Prostate gland (tissue), 2 donors: ENCODE measurements around the gene ADAM10. TPM values are rescaled to one million over a fixed set of nuclear protein-coding genes. Genes with fewer than 3 reads are reported as not detected.

Experiments used
- DNase-seq: peaks from one replicate; pipeline ENCODE4 v3.0.0-alpha.2; 2019; ENCODE audit warnings: low spot score
- H3K27ac ChIP-seq, 2 donors: fragments of 200-600 bp; sonication (generic); 2 replicates each; pipeline ENCODE4 v1.5.1; 2017 to 2019
- H3K27me3 ChIP-seq: fragments of 200-600 bp; sonication (generic); replicated peaks from 2 replicates; pipeline ENCODE4 v1.5.1; 2019; ENCODE audit not compliant: insufficient read depth
- H3K36me3 ChIP-seq, 2 donors: fragments of 200-600 bp; sonication (generic); 1 replicate in 1 of 2; 2 replicates in 1 of 2; pipeline versions ENCODE4 v1.5.1 to v1.8.1; 2017 to 2019
- H3K4me1 ChIP-seq: fragments of 200-600 bp; sonication (generic); replicated peaks from 2 replicates; pipeline ENCODE4 v1.5.1; 2019
- H3K4me3 ChIP-seq, 2 donors: fragments of 200-600 bp; sonication (generic); 2 replicates each; pipeline ENCODE4 v1.5.1; 2017 to 2019
- H3K9me3 ChIP-seq: fragments of 200-600 bp; sonication (generic); 2 replicates; pipeline ENCODE4 v1.5.1; 2017
- POLR2A ChIP-seq: fragments of 450-650 bp; IDR thresholded peaks from one replicate; pipeline ENCODE4 v1.6.1; 2016; ENCODE audit warnings: antibody characterized with exemption, mild to moderate bottlenecking
- POLR2AphosphoS5 ChIP-seq: sonication (generic); formaldehyde crosslinking; IDR thresholded peaks from one replicate; pipeline ENCODE4 v1.6.1; 2017; ENCODE audit warnings: antibody characterized with exemption
- WGBS: methylation state at CpG from one replicate; pipeline ENCODE4 v1.1.5; 2018; 5-methylcytosine and 5-hydroxymethylcytosine counted together
- intact Hi-C: fragments of 100-400 bp; cut with DNase I; formaldehyde crosslinking; loops from one replicate; pipeline ENCODE4 v1.14.2; 2022
- total RNA-seq, 2 donors: library from RNA; depleted of rRNA; stranded (reverse); fragments of >200 nt; gene quantifications; one replicate each; pipeline ENCODE4 v1.1.0, GENCODE V29; 2016
- TF ChIP-seq, protein P1 (sequence below), 4 experiments: fragments of 200-600 bp in 2 of 4; fragments of 450-650 bp in 2 of 4; sonication (generic) in 2 of 4; IDR thresholded peaks; 1 replicate in 3 of 4; 2 replicates in 1 of 4; pipeline ENCODE4 v1.5.1; 2016 to 2019; ENCODE audit warnings: antibody characterized with exemption in 4 of 4, mild to moderate bottlenecking in 2 of 4, moderate library complexity in 2 of 4

The ADAM10 gene
- total RNA-seq, 2 donors from 2014 or later: 74.4 to 95.0 TPM

DNA sequence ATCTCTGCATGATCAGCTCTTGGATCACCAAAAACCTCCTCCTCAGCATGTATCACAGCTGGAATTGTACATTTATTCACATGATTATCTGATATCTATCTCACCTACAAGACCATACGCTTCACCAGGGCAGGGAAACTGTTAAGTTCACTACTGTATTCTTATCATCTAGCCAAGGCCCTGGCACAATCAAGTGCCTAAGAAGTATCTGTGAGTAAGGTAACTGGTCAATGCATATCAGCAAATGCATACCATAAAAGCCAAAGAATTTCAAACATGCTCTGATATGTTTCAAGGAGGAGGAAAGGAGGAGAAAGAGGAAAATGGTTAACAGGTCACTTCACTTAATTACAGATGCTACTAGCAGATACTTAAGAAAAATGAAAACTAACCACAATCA lies 159.3 kb downstream of the ADAM10 start:
- H3K4me3 ChIP-seq: no peak overlapping the region
- no peaks in the 10 kb centered on the region for H3K4me1 ChIP-seq
- TF ChIP-seq POLR2AphosphoS5 (no peak), POLR2A (no peak)
- TF ChIP-seq, protein P1, sequence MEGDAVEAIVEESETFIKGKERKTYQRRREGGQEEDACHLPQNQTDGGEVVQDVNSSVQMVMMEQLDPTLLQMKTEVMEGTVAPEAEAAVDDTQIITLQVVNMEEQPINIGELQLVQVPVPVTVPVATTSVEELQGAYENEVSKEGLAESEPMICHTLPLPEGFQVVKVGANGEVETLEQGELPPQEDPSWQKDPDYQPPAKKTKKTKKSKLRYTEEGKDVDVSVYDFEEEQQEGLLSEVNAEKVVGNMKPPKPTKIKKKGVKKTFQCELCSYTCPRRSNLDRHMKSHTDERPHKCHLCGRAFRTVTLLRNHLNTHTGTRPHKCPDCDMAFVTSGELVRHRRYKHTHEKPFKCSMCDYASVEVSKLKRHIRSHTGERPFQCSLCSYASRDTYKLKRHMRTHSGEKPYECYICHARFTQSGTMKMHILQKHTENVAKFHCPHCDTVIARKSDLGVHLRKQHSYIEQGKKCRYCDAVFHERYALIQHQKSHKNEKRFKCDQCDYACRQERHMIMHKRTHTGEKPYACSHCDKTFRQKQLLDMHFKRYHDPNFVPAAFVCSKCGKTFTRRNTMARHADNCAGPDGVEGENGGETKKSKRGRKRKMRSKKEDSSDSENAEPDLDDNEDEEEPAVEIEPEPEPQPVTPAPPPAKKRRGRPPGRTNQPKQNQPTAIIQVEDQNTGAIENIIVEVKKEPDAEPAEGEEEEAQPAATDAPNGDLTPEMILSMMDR (IDR thresholded peaks at IDR 0.05): no peak
- no peaks in the 10 kb centered on the region for H3K36me3 ChIP-seq
- intact Hi-C loops: no loop called here
- no peak overlapping the region for H3K27ac ChIP-seq
- no peak for DNase-seq
- WGBS: 100% methylated on average over 1 of the region's 1 CpG
- no peaks in the 10 kb centered on the region for H3K9me3 ChIP-seq
- H3K27me3 ChIP-seq: no peaks in the 10 kb centered on the region

DNA sequence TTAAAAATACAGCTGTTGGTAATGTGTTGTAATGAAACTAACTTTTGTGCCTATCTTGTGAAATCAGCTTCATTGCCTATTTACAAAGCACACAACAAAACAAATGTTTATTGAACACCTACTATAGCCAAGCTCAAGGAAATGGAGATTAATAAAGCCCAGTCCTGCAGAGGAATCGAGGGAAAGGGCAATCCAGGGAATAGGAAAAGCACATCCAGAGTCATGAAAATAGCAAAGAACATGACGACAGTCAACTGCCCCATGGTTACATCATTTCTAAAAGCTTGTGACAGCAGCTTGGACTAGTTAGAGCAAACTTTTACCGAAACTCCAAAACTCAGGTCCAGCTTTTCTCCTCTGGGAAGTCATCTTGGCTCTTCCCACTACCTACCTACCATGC lies 160.5 kb downstream of the ADAM10 start:
- TF ChIP-seq POLR2A: no peak
- no peak for TF ChIP-seq POLR2AphosphoS5
- TF ChIP-seq, protein P1 (IDR thresholded peaks at IDR 0.05): no peak
- intact Hi-C loops: no loop called here
- Histone ChIP-seq H3K4me1 (no peaks in the 10 kb centered on the region), H3K27me3 (no peaks in the 10 kb centered on the region), H3K27ac (no peak overlapping the region), H3K4me3 (no peak overlapping the region), H3K36me3 (no peaks in the 10 kb centered on the region), H3K9me3 (no peaks in the 10 kb centered on the region)
- 87% methylated on average over 3 of the region's 3 CpGs for WGBS
- DNase-seq: no peak

DNA sequence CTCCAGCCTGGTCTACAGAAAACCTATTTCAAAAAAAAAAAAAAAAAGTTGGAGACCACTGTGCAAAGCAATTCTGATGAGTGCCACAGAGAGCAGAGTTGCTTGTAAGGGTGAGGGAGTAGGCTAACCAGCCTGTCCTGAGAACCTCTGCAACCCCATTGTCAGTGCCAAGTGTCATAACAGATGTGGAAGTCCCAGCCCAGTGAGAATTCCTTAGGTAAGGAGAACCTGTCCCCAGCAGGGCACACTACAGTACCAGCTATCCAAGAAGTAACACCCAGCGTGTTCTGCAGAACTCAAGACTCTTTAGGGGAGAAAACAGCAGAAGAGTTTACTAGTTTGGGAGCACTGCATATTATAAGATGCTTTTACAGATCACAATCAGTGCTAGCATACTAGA lies 161.4 kb downstream of the ADAM10 start:
- Histone ChIP-seq H3K4me3 (no peak overlapping the region), H3K27ac (no peak overlapping the region), H3K9me3 (no peaks in the 10 kb centered on the region), H3K4me1 (no peaks in the 10 kb centered on the region), H3K36me3 (no peaks in the 10 kb centered on the region), H3K27me3 (no peaks in the 10 kb centered on the region)
- intact Hi-C loops: no loop called here
- no peak for DNase-seq
- WGBS: 52% methylated on average over 1 of the region's 1 CpG
- TF ChIP-seq POLR2A: no peak
- TF ChIP-seq, protein P1 (IDR thresholded peaks at IDR 0.05): no peak
- no peak for TF ChIP-seq POLR2AphosphoS5

DNA sequence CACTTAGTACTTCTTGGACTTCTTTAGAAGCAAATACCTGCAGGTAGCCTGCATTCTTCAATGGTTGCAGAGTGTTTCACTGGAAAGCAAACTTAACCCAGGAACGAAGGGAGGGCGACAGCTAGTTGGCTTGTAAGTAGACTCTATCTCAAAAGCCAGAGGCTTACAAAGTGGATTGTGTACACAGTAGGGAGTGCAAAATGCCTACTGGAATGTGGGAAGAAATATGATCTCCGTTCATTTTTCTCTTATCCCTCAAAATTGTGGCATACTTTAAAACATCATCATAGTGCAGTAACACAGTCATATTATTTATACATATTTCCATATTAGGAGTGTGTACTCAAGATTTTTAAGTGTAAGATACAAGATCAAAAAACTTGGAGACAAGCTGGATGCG lies 162.0 kb downstream of the ADAM10 start:
- Histone ChIP-seq H3K27ac (no peak overlapping the region), H3K4me1 (no peaks in the 10 kb centered on the region), H3K4me3 (no peak overlapping the region), H3K36me3 (no peaks in the 10 kb centered on the region), H3K27me3 (no peaks in the 10 kb centered on the region), H3K9me3 (no peaks in the 10 kb centered on the region)
- TF ChIP-seq POLR2A: no peak
- TF ChIP-seq, protein P1 (IDR thresholded peaks at IDR 0.05): no peak
- TF ChIP-seq POLR2AphosphoS5: no peak
- 83% methylated on average over 4 of the region's 4 CpGs for WGBS
- DNase-seq: no peak
- intact Hi-C loops: no loop called here

DNA sequence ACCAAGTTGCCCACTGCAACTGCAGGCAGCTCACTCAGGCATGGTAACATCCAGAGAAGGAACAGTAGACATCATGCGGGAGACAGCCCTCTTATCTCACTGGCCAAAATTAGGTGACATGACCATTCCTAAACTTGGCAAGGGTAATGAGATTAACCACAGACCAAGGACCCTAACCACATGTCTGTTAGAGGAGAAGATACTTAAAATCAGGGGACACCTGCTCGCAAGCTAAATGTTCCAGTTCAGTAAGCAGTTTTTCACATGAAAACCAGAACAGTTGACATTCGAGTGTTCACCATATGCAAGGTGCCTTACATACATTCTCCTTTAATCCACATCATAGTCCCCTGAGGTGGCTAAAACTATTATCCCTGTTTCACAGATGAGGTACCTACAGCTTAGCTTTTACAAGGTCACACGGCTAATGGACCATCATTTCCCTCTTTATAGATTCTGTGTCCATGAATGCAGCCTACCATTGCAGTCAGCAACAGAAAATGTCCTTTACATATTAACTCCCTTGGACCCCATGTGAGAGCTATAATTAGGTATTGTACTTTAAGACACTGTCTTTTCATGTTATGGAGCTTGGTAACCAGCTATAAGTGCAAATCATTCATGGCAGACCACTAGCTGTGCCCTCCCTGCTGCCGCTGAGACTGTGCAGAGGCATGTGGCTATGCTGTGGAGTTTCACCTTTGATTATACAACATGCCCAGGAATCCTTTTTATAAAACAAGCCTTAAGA lies 163.6 kb downstream of the ADAM10 start:
- Histone ChIP-seq H3K4me3 (no peak overlapping the region), H3K9me3 (no peaks in the 10 kb centered on the region), H3K27ac (no peak overlapping the region), H3K36me3 (no peaks in the 10 kb centered on the region), H3K4me1 (no peaks in the 10 kb centered on the region), H3K27me3 (no peaks in the 10 kb centered on the region)
- WGBS: 93% methylated on average over 5 of the region's 5 CpGs
- DNase-seq: no peak
- intact Hi-C loops: no loop called here
- TF ChIP-seq POLR2AphosphoS5: no peak
- no peak for TF ChIP-seq POLR2A
- TF ChIP-seq, protein P1 (IDR thresholded peaks at IDR 0.05): no peak
